ENCODE measurements around the gene CCL3. TPM values are rescaled to one million over a fixed set of nuclear protein-coding genes. Genes with fewer than 3 reads are reported as not detected.
"Not testable (repeated sequence)": the region's sequence is repeated elsewhere in the genome, so short reads cannot be mapped to it uniquely, and the experiment has no call there.

The CCL3 gene
- total RNA-seq, 1 donor from 2014 or later: 3.6 TPM

GRCh38 chr17:36081681-36082471 is 8.1 kb downstream of the CCL3 start:
- FAIRE-seq; H2AFZ ChIP-seq (ENCODE audit: low read depth, low read length); H3K36me3 Mint-ChIP-seq (ENCODE audit: low read depth, unreplicated experiment); H3K4me1 Mint-ChIP-seq (ENCODE audit: low read depth, unreplicated experiment); H3K9me3 ChIP-seq (ENCODE audit: insufficient read depth, low read depth, low read length); H3K27me3 Mint-ChIP-seq (ENCODE audit: low read depth, unreplicated experiment); DNase-seq (ENCODE audit: low read depth); H3K9me3 Mint-ChIP-seq (ENCODE audit: unreplicated experiment); H3K79me2 ChIP-seq (ENCODE audit: insufficient read depth, low read length); H3K27ac ChIP-seq (ENCODE audit: low read depth, low read length); H3K27me3 ChIP-seq (ENCODE audit: insufficient read depth, low read length); H3K36me3 ChIP-seq (ENCODE audit: insufficient read depth, low read length); H4K20me1 ChIP-seq (ENCODE audit: insufficient read depth, low read length); H3K9ac ChIP-seq (ENCODE audit: low read length); H3K4me1 ChIP-seq (ENCODE audit: insufficient read depth, low read length); H3K4me3 Mint-ChIP-seq (ENCODE audit: unreplicated experiment); H3K4me2 ChIP-seq (ENCODE audit: low read length); H3K4me3 ChIP-seq (ENCODE audit: insufficient read depth, low read depth, low read length): not testable (repeated sequence)
- peak overlapping the region; percentile 62 for H3K27ac Mint-ChIP-seq (ENCODE audit: unreplicated experiment)

- FAIRE-seq (no peak), DNase-seq (ENCODE audit: low read depth) (no peak)
- Histone ChIP-seq H2AFZ (ENCODE audit: low read depth, low read length) (no peak overlapping the region), H3K27ac (ENCODE audit: low read depth, low read length) (no peak overlapping the region), H3K27me3 (ENCODE audit: insufficient read depth, low read length) (no peaks in the 10 kb centered on the region), H3K36me3 (ENCODE audit: insufficient read depth, low read length) (no peaks in the 10 kb centered on the region), H3K9me3 (ENCODE audit: insufficient read depth, low read depth, low read length) (no peaks in the 10 kb centered on the region), H3K4me3 (ENCODE audit: insufficient read depth, low read depth, low read length) (no peak overlapping the region), H3K4me2 (ENCODE audit: low read length) (no peak overlapping the region), H3K9ac (ENCODE audit: low read length) (no peak overlapping the region), H4K20me1 (ENCODE audit: insufficient read depth, low read length) (no peaks in the 10 kb centered on the region), H3K79me2 (ENCODE audit: insufficient read depth, low read length) (no peaks in the 10 kb centered on the region), H3K4me1 (ENCODE audit: insufficient read depth, low read length) (no peaks in the 10 kb centered on the region)
- TF ChIP-seq CTCF (IDR thresholded peaks at IDR 0.05; ENCODE audit: insufficient read depth, low read depth, low read length) (no peak), EZH2 (IDR thresholded peaks at IDR 0.05; ENCODE audit: insufficient read depth, low read length) (no peak)
- H3K36me3 Mint-ChIP-seq (ENCODE audit: low read depth, unreplicated experiment): no peaks in the 10 kb centered on the region
- H3K27ac Mint-ChIP-seq (ENCODE audit: unreplicated experiment): no peak overlapping the region
- peaks cover 2% of the 10 kb centered on the region for H3K9me3 Mint-ChIP-seq (ENCODE audit: unreplicated experiment)
- H3K4me1 Mint-ChIP-seq (ENCODE audit: low read depth, unreplicated experiment): no peaks in the 10 kb centered on the region
- H3K27me3 Mint-ChIP-seq (ENCODE audit: low read depth, unreplicated experiment): peaks cover 7% of the 10 kb centered on the region
- H3K4me3 Mint-ChIP-seq (ENCODE audit: unreplicated experiment): no peak overlapping the region
Observed at GRCh38 chr17:36074365-36074764, 15.6 kb downstream of the CCL3 start.

GRCh38 chr17:36072431-36073121 is 17.4 kb downstream of the CCL3 start:
- FAIRE-seq (no peak), DNase-seq (ENCODE audit: low read depth) (peak; percentile 1)
- H3K4me2 ChIP-seq (ENCODE audit: low read length): no peak overlapping the region
- Mint-ChIP-seq H3K9me3 (ENCODE audit: unreplicated experiment) (no peaks in the 10 kb centered on the region), H3K4me1 (ENCODE audit: low read depth, unreplicated experiment) (no peaks in the 10 kb centered on the region), H3K4me3 (ENCODE audit: unreplicated experiment) (no peak overlapping the region), H3K36me3 (ENCODE audit: low read depth, unreplicated experiment) (no peaks in the 10 kb centered on the region), H3K27me3 (ENCODE audit: low read depth, unreplicated experiment) (peaks cover 7% of the 10 kb centered on the region), H3K27ac (ENCODE audit: unreplicated experiment) (no peak overlapping the region)
- H4K20me1 ChIP-seq (ENCODE audit: insufficient read depth, low read length): no peaks in the 10 kb centered on the region
- no peak overlapping the region for H3K4me3 ChIP-seq (ENCODE audit: insufficient read depth, low read depth, low read length)
- H3K36me3 ChIP-seq (ENCODE audit: insufficient read depth, low read length): no peaks in the 10 kb centered on the region
- no peaks in the 10 kb centered on the region for H3K79me2 ChIP-seq (ENCODE audit: insufficient read depth, low read length)
- no peaks in the 10 kb centered on the region for H3K4me1 ChIP-seq (ENCODE audit: insufficient read depth, low read length)
- no peak overlapping the region for H3K9ac ChIP-seq (ENCODE audit: low read length)
- no peaks in the 10 kb centered on the region for H3K9me3 ChIP-seq (ENCODE audit: insufficient read depth, low read depth, low read length)
- H2AFZ ChIP-seq (ENCODE audit: low read depth, low read length): no peak overlapping the region
- TF ChIP-seq EZH2 (IDR thresholded peaks at IDR 0.05; ENCODE audit: insufficient read depth, low read length): no peak
- peak; percentile 40 for TF ChIP-seq CTCF (IDR thresholded peaks at IDR 0.05; ENCODE audit: insufficient read depth, low read depth, low read length)
- H3K27ac ChIP-seq (ENCODE audit: low read depth, low read length): no peak overlapping the region
- no peaks in the 10 kb centered on the region for H3K27me3 ChIP-seq (ENCODE audit: insufficient read depth, low read length)

Data from astrocyte (in vitro differentiated cells and primary cell).